ENCODE measurements around the gene EDAR.

EDAR gene

DNA sequence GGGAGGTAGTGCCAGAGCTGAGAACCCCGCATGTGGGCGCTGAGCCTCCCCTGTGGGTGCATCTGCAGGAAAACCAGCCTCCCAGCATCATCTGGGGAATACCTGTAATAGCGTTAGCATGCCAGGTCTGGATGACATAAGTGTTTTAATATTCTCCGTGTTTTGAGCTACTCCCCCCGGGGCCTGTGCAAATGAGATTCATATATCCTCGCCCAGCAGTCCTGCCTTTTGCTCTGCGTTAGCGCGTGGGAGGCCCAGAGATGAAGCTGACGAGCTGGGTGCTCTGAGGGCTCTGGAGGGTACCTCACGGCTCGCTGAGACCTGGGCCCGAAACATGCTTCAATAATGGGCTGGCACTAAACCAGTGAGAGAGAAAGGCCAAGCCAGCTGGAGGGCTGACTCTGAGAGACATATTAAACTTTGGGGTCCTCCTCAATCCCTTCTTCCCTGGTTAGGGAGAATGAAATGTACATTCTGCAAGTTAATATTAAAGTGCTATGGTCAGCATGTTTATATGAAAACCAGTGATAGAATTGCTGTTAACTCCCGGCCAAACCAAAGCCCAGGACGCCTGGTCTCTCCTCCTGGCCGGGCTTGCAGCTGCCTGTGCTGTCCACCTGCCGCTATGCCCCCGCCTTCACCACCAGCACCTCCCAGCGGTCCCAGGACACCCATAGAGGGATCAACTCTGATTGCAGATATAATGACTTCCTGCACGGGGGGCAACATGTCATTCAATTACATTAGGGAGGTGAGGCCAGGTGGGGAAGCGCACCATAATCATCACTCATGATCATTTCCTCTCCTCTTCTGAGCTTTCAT, 77.0 kb downstream of the EDAR start:
- no peak for TF ChIP-seq SIN3A (IDR thresholded peaks at IDR 0.05; ENCODE audit: borderline replicate concordance, insufficient read depth, low read length)
- no peak for TF ChIP-seq POLR2AphosphoS5 (IDR thresholded peaks at IDR 0.05; ENCODE audit: low read depth, low read length)
- no peak for TF ChIP-seq TAF1 (IDR thresholded peaks at IDR 0.05; ENCODE audit: borderline replicate concordance, insufficient read depth, low read length)
- no peak for TF ChIP-seq FOXP2 (optimal IDR thresholded peaks at IDR 0.05; ENCODE audit: borderline replicate concordance, extremely low read depth, extremely low read length, insufficient read depth)
- TF ChIP-seq, protein P1, sequence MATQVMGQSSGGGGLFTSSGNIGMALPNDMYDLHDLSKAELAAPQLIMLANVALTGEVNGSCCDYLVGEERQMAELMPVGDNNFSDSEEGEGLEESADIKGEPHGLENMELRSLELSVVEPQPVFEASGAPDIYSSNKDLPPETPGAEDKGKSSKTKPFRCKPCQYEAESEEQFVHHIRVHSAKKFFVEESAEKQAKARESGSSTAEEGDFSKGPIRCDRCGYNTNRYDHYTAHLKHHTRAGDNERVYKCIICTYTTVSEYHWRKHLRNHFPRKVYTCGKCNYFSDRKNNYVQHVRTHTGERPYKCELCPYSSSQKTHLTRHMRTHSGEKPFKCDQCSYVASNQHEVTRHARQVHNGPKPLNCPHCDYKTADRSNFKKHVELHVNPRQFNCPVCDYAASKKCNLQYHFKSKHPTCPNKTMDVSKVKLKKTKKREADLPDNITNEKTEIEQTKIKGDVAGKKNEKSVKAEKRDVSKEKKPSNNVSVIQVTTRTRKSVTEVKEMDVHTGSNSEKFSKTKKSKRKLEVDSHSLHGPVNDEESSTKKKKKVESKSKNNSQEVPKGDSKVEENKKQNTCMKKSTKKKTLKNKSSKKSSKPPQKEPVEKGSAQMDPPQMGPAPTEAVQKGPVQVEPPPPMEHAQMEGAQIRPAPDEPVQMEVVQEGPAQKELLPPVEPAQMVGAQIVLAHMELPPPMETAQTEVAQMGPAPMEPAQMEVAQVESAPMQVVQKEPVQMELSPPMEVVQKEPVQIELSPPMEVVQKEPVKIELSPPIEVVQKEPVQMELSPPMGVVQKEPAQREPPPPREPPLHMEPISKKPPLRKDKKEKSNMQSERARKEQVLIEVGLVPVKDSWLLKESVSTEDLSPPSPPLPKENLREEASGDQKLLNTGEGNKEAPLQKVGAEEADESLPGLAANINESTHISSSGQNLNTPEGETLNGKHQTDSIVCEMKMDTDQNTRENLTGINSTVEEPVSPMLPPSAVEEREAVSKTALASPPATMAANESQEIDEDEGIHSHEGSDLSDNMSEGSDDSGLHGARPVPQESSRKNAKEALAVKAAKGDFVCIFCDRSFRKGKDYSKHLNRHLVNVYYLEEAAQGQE (IDR thresholded peaks at IDR 0.05; ENCODE audit: insufficient read depth in 1 of 2, low read depth in 2 of 2, low read length in 2 of 2) = no peak

DNA sequence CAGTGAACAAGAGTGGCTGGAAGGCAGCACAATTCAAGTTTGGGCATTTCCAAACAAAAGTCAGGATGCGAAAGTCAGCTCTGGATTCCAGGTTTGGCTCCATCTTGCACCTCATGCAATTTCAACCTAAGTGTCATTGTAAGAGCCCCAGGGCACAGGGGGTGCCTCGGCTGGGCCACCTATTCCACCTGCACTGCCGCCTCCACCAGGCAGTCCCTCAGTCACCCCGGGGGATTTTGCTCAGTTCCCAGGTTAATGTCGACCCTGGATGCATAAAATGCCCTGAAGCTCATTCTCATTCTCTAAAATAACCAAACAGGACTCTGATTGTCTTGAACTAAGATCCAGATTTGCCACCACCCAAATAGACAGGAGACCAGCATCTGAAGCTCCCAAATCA, 77.6 kb downstream of the EDAR start:
- TF ChIP-seq SIN3A (IDR thresholded peaks at IDR 0.05; ENCODE audit: borderline replicate concordance, insufficient read depth, low read length) (no peak), POLR2AphosphoS5 (IDR thresholded peaks at IDR 0.05; ENCODE audit: low read depth, low read length) (no peak), FOXP2 (optimal IDR thresholded peaks at IDR 0.05; ENCODE audit: borderline replicate concordance, extremely low read depth, extremely low read length, insufficient read depth) (no peak), TAF1 (IDR thresholded peaks at IDR 0.05; ENCODE audit: borderline replicate concordance, insufficient read depth, low read length) (no peak)
- TF ChIP-seq, protein P1 (IDR thresholded peaks at IDR 0.05; ENCODE audit: insufficient read depth in 1 of 2, low read depth in 2 of 2, low read length in 2 of 2) = no peak

DNA sequence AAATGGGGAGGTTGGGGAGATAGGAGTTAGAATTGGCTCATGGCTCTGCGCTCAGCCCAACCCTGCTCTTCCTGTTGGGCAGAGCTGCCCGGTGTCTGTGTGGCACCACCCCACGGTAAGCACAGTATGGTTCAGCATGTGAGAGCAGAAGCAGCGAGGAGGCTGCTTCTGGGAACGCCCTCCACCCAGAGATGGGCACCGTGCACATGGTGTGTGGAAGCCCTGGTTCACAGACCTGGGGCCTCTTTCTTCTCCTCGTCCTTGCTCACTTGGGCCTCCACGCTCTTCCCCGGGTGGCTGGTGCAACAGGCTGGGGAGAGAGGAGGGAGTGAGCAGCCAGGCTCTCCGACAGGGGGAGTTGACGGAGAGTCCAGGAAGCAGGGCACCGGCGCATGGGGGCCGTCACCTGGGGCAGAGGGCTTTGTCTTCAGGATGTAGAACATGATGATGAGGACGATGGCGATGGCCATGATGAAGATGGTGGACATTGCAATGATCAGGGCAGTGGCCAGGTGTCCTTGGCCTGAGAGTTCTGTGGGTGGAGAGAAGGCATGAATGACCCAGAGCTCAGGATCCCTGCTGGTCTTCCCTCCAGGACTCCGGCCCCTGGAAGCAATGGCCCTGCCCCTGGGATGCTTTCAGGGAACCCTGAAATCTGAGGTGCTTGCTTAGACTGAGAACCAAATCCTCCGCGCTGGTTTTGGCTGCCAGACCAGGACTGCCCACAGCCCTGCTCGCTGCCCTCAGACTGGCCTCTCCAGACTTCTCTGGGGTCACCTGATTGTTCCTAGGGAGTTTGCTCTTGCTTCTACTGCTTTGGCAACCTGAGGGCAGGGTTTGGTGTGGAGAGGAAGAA, 78.3 kb downstream of the EDAR start:
- no peak for TF ChIP-seq FOXP2 (optimal IDR thresholded peaks at IDR 0.05; ENCODE audit: borderline replicate concordance, extremely low read depth, extremely low read length, insufficient read depth)
- TF ChIP-seq POLR2AphosphoS5 (IDR thresholded peaks at IDR 0.05; ENCODE audit: low read depth, low read length) = no peak
- no peak for TF ChIP-seq SIN3A (IDR thresholded peaks at IDR 0.05; ENCODE audit: borderline replicate concordance, insufficient read depth, low read length)
- no peak for TF ChIP-seq TAF1 (IDR thresholded peaks at IDR 0.05; ENCODE audit: borderline replicate concordance, insufficient read depth, low read length)
- TF ChIP-seq, protein P1 (IDR thresholded peaks at IDR 0.05; ENCODE audit: insufficient read depth in 1 of 2, low read depth in 2 of 2, low read length in 2 of 2) = no peak

DNA sequence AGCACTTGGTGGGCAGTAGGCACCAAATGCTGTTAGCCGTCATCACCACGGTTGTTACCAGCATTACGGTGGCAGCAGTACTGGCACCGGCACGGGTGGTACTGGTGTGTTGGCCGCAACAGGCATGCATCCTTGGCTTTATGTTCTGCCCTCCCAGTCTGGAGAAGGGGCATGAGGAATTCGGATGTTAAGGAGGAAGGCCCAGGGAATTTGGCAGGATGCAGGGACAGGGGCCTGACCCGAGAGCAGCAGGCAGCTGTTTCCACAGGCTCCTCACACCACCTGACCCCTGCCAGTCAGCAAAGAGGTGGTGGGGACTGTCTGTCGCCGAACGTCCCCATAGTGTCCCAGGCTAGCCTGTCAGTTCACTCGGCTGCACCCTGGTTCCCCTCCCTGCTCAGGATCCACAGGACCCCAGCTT, 79.0 kb downstream of the EDAR start:
- TF ChIP-seq POLR2AphosphoS5 (IDR thresholded peaks at IDR 0.05; ENCODE audit: low read depth, low read length) (no peak), FOXP2 (optimal IDR thresholded peaks at IDR 0.05; ENCODE audit: borderline replicate concordance, extremely low read depth, extremely low read length, insufficient read depth) (no peak), TAF1 (IDR thresholded peaks at IDR 0.05; ENCODE audit: borderline replicate concordance, insufficient read depth, low read length) (no peak), SIN3A (IDR thresholded peaks at IDR 0.05; ENCODE audit: borderline replicate concordance, insufficient read depth, low read length) (no peak)
- TF ChIP-seq, protein P1 (IDR thresholded peaks at IDR 0.05; ENCODE audit: insufficient read depth in 1 of 2, low read depth in 2 of 2, low read length in 2 of 2) = no peak
